ENCODE measurements around the gene INO80D. TPM values are rescaled to one million over a fixed set of nuclear protein-coding genes. Genes with fewer than 3 reads are reported as not detected.

INO80D gene
- total RNA-seq, 2 donors from 2014 or later: 27.6 to 35.2 TPM

DNA sequence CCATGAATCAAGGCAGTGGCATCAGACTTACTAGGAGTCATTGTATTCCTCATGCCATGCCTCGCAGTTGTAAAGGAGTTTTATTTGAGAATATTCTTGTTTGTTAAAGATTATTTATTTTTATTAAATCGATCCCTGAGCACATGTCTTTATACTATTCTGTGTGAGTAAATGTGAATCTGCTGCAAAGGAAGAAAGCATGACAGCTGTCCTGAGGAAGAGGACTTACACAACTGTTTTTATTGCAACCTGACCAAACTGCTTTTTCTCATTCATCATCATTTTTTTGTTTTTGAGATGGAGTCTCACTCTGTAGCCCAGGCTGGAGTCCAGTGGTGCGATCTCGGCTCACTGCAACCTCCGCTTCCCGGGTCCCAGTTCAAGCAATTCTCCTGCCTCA lies 34.1 kb downstream of the INO80D start:
- Histone ChIP-seq H3K9me3 (ENCODE audit: control insufficient read depth, low read length) (peaks cover 7% of the 10 kb centered on the region), H3K9ac (ENCODE audit: extremely low read depth, low read length, poor library complexity, severe bottlenecking) (no peak overlapping the region), H3K4me3 (ENCODE audit: low read length) (no peak overlapping the region), H3K27ac (ENCODE audit: low read depth, low read length) (no peak overlapping the region), H3K27me3 (ENCODE audit: control insufficient read depth, insufficient read depth, low read length, poor library complexity, severe bottlenecking) (no peaks in the 10 kb centered on the region), H3K4me1 (ENCODE audit: control insufficient read depth, insufficient read depth, low read length) (no peaks in the 10 kb centered on the region), H3K36me3 (ENCODE audit: control insufficient read depth, insufficient read depth, low read length) (peaks cover 82% of the 10 kb centered on the region)
- H3K9me3 Mint-ChIP-seq: no peaks in the 10 kb centered on the region
- WGBS, 2 experiments (ENCODE audit: insufficient coverage in 1 of 2, insufficient read length in 1 of 2): 76 to 79% methylated on average over 6 of the region's 6 CpGs
- H3K4me3 Mint-ChIP-seq: no peak overlapping the region
- no peaks in the 10 kb centered on the region for H3K27me3 Mint-ChIP-seq (ENCODE audit: insufficient read depth)
- no peaks in the 10 kb centered on the region for H3K4me1 Mint-ChIP-seq
- H3K36me3 Mint-ChIP-seq (ENCODE audit: low read depth): peaks cover 75% of the 10 kb centered on the region
- H3K27ac Mint-ChIP-seq: no peak overlapping the region
- no peak for DNase-seq
- TF ChIP-seq, protein P1, sequence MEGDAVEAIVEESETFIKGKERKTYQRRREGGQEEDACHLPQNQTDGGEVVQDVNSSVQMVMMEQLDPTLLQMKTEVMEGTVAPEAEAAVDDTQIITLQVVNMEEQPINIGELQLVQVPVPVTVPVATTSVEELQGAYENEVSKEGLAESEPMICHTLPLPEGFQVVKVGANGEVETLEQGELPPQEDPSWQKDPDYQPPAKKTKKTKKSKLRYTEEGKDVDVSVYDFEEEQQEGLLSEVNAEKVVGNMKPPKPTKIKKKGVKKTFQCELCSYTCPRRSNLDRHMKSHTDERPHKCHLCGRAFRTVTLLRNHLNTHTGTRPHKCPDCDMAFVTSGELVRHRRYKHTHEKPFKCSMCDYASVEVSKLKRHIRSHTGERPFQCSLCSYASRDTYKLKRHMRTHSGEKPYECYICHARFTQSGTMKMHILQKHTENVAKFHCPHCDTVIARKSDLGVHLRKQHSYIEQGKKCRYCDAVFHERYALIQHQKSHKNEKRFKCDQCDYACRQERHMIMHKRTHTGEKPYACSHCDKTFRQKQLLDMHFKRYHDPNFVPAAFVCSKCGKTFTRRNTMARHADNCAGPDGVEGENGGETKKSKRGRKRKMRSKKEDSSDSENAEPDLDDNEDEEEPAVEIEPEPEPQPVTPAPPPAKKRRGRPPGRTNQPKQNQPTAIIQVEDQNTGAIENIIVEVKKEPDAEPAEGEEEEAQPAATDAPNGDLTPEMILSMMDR (conservative IDR thresholded peaks at IDR 0.05): no peak

DNA sequence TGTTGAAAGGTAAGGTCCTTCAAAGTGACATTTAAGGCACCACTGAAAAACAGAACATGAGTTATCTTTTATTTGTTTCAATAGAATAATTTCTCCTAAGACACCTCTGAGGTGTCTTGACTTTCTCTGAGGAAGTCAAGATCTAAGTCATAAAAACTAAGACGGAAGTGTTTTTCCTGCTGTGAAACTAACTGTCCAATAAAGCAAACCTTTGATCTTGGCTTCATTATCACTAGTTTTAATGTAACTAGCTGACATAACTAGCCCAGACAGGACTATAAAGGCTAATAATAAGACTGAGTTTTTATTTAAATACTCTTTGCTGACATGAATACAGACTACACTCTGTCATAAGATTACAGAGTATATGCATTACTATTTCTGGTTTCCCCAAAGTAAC lies 36.6 kb downstream of the INO80D start:
- no peaks in the 10 kb centered on the region for H3K27me3 Mint-ChIP-seq (ENCODE audit: insufficient read depth)
- Histone ChIP-seq H3K27me3 (ENCODE audit: control insufficient read depth, insufficient read depth, low read length, poor library complexity, severe bottlenecking) (no peaks in the 10 kb centered on the region), H3K9me3 (ENCODE audit: control insufficient read depth, low read length) (peaks cover 7% of the 10 kb centered on the region), H3K36me3 (ENCODE audit: control insufficient read depth, insufficient read depth, low read length) (peaks cover 82% of the 10 kb centered on the region), H3K4me3 (ENCODE audit: low read length) (no peak overlapping the region), H3K9ac (ENCODE audit: extremely low read depth, low read length, poor library complexity, severe bottlenecking) (no peak overlapping the region), H3K27ac (ENCODE audit: low read depth, low read length) (no peak overlapping the region), H3K4me1 (ENCODE audit: control insufficient read depth, insufficient read depth, low read length) (no peaks in the 10 kb centered on the region)
- H3K4me1 Mint-ChIP-seq: no peaks in the 10 kb centered on the region
- WGBS, 2 experiments (ENCODE audit: insufficient coverage in 1 of 2, insufficient read length in 1 of 2): 100% methylated on average over 1 of the region's 1 CpG; no CpG with 5 or more reads in 1 of the 2 experiments
- no peak overlapping the region for H3K4me3 Mint-ChIP-seq
- no peak for DNase-seq
- TF ChIP-seq, protein P1 (conservative IDR thresholded peaks at IDR 0.05): no peak
- no peak overlapping the region for H3K27ac Mint-ChIP-seq
- H3K36me3 Mint-ChIP-seq (ENCODE audit: low read depth): peaks cover 71% of the 10 kb centered on the region
- no peaks in the 10 kb centered on the region for H3K9me3 Mint-ChIP-seq

DNA sequence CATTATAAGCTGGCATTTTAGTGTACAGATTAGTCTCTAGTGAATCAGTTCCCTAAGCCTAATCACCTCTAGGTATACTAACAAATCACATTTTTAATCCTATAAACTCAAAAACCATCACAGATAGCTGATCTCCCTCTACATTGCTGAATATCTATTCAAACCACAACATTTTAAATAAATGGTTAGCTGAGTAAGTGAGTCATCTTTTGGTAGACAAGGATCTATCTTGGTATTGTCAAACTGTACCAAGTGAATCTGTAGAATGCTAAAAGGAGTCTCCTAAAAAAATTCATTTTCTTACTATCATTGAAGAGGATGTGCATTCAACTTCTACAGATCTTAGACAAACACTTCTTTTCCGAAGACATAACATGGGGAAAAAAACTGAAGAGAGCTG lies 40.7 kb downstream of the INO80D start:
- no peaks in the 10 kb centered on the region for H3K4me1 Mint-ChIP-seq
- WGBS, 2 experiments (ENCODE audit: insufficient coverage in 1 of 2, insufficient read length in 1 of 2): 92 to 100% methylated on average over 1 of the region's 1 CpG
- Histone ChIP-seq H3K27me3 (ENCODE audit: control insufficient read depth, insufficient read depth, low read length, poor library complexity, severe bottlenecking) (no peaks in the 10 kb centered on the region), H3K36me3 (ENCODE audit: control insufficient read depth, insufficient read depth, low read length) (peaks cover 88% of the 10 kb centered on the region), H3K27ac (ENCODE audit: low read depth, low read length) (no peak overlapping the region), H3K9me3 (ENCODE audit: control insufficient read depth, low read length) (peaks cover 7% of the 10 kb centered on the region), H3K4me1 (ENCODE audit: control insufficient read depth, insufficient read depth, low read length) (no peaks in the 10 kb centered on the region), H3K4me3 (ENCODE audit: low read length) (no peak overlapping the region), H3K9ac (ENCODE audit: extremely low read depth, low read length, poor library complexity, severe bottlenecking) (no peak overlapping the region)
- TF ChIP-seq, protein P1 (conservative IDR thresholded peaks at IDR 0.05): no peak
- no peak overlapping the region for H3K4me3 Mint-ChIP-seq
- no peaks in the 10 kb centered on the region for H3K9me3 Mint-ChIP-seq
- H3K36me3 Mint-ChIP-seq (ENCODE audit: low read depth): peaks cover 76% of the 10 kb centered on the region
- H3K27me3 Mint-ChIP-seq (ENCODE audit: insufficient read depth): no peaks in the 10 kb centered on the region
- DNase-seq: no peak
- no peak overlapping the region for H3K27ac Mint-ChIP-seq
